ENCODE results near the gene DDX19B.

Gene DDX19B

GRCh38 chr16:70364399-70364798 is 65.4 kb downstream of the DDX19B start:
- DNase-seq, result no peak

DNA sequence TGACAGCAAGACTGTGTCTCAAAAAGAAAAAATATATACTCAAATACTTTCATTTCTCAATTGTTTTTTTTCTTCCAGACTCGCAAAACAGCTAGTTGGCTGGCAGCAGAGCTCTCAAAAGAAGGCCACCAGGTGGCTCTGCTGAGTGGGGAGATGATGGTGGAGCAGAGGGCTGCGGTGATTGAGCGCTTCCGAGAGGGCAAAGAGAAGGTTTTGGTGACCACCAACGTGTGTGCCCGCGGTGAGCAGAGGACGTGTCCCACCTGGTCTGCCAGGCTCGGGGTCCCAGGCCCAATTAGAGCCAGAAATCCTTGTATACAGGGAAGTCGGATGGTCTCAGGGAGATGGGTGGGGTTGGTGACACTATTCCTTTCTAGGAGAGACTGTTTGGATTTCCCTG is 71.2 kb downstream of the DDX19B start:
- peak; percentile 38 for DNase-seq

GRCh38 chr16:70370924-70371323 is 71.9 kb downstream of the DDX19B start:
- DNase-seq, result no peak

GRCh38 chr16:70372921-70373728 is 74.1 kb downstream of the DDX19B start:
- DNase-seq, result no peak

- DNase-seq, result no peak
These were observed 75.2 kb downstream of the DDX19B start for GRCh38 chr16:70374213-70374612.

- DNase-seq, result no peak
These were observed 76.9 kb downstream of the DDX19B start for GRCh38 chr16:70375636-70376611.

- DNase-seq, result no peak
These were observed 78.8 kb downstream of the DDX19B start for GRCh38 chr16:70377782-70378181.

- peak; percentile 32 for DNase-seq
These were observed 80.0 kb downstream of the DDX19B start for GRCh38 chr16:70378869-70379493.

GRCh38 chr16:70380248-70380918 is 81.4 kb downstream of the DDX19B start:
- DNase-seq, result peak; percentile 57

DNA sequence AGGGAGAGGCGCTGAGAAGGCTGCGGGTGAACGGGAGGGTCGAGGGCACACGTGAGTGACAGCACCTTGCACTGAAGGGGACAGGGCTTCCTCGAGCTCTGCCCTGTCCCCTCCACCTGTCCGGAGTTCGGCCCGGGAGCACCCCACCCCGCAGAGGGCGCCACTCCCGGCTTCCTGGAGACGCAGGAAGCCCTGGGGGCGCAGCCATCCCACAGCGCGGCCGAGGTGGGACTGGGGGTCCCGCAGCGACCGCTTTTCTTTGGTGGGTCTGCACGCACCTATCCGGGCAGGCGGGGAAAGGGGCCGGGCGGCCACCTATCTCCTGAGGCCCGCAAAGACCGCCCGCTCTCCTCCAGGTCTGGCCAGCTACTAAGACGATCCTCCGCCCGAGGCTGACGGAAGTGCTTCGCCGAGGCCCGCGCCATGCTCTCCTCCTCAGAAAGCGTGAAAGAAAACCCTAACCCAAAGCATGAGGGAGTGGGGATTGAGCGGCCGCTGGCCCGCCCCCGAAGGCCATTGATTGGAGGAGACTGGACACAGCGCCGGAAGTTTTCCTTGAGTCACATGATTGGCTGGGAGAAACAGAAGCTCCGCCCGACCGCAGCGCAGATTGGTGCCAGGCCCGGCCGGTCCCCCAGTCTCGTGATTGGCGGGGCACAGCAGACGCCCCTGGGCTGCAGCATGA is 82.1 kb downstream of the DDX19B start:
- DNase-seq, result peak; percentile 100

DNA sequence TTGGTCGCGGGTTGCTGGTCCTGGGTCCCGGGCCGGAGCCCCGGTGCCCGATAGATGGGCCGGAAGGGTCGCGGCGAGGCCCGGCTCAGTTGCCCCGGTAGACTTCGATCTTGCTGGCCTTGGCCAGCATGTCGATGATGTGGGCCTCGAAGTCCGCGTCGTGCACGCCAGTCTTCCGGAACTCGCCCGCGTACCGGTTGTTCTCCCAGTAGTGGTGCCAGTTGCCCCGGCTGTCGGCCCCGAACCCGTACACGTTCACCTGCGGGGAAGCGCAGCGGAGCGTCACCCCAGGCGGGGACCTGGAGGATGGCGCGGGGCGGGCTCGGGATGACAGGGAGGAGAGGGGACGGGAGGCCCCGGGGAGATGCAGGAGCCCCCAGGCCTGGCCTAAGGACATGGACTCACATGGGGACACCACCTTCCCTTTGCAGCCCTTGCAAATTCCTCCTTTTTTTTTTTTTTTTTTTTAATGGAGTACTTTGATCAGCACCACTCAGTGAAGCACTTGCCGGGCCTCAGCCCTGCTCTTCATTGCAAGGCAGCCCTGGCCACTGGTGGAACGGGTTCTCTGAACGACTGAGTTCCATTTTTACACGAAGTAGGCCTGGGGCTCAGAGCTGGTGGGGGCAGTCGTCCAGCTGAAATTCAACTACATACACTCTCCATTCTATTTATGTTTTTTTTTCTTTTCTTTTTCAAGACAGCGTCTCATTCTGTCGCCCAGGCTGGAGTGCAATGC is 82.8 kb downstream of the DDX19B start:
- DNase-seq, result no peak

DNA sequence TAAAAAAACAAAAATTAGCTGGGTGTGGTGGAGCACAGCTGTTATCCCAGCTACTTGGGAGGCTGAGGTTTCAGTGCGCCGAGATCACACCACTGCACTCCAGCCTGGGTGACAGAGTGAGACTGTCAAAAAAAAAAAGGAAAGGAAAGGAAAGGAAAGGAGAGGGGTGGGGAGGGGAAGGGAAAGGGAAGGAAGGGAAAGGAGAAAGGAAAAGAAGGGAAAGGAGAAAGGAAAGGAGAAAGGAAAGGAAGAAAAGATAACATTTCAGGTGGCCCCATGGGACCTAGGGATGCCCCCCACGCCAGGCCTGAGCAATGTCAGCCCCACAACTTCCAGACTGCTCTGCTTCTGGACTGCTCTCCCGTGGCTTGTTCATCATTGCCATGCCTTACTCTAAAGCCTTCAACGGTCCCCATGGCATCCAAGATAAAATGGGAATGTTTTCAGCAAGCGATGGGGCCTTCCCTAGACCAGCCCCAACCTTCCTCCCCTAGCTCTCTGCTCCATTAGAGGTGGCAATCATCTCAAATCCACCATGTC is 84.5 kb downstream of the DDX19B start:
- DNase-seq, result no peak
